Stimulated activated CD8-positive, alpha-beta memory T cell treated with anti-CD3 and anti-CD28 coated beads, Interleukin-2, amount 100 ng/mL, for 48 hours (primary cell): ENCODE measurements around the gene MRM2.

Source experiments
- DNase-seq, 2 donors: peaks; one replicate each; pipeline ENCODE4 v3.0.0-alpha.2; 2020; ENCODE audit warnings: low read depth in 2 of 2

Gene MRM2

GRCh38 chr7:2247141-2247995, 5.4 kb upstream of the MRM2 start:
- no peak for DNase-seq

- no peak for DNase-seq
Observed at GRCh38 chr7:2245883-2246675, 4.1 kb upstream of the MRM2 start.

- no peak for DNase-seq
Observed at GRCh38 chr7:2244404-2244995, 2.5 kb upstream of the MRM2 start.

GRCh38 chr7:2243458-2243857, 1.5 kb upstream of the MRM2 start:
- DNase-seq, result no peak

- DNase-seq, result no peak
Observed at GRCh38 chr7:2242541-2243429, 780 bp upstream of the MRM2 start.

GRCh38 chr7:2239242-2239641, 2.8 kb downstream of the MRM2 start:
- no peak for DNase-seq

GRCh38 chr7:2237109-2237602, 4.8 kb downstream of the MRM2 start:
- no peak for DNase-seq

- no peak for DNase-seq
Observed at GRCh38 chr7:2233926-2234325, 8.1 kb downstream of the MRM2 start.

- peak; percentile 85 for DNase-seq
Observed at GRCh38 chr7:2232766-2233520, 9.1 kb downstream of the MRM2 start, which contains the start of gene MAD1L1. Gene MAD1L1 (minus strand): TSS chr7:2232945. CDS start chr7:2230133, 2,812 bp downstream.

GRCh38 chr7:2231992-2232765, 9.8 kb downstream of the MRM2 start:
- no peak for DNase-seq

GRCh38 chr7:2230882-2231281, 11.1 kb downstream of the MRM2 start:
- DNase-seq, result no peak

GRCh38 chr7:2230226-2230625, 11.8 kb downstream of the MRM2 start:
- DNase-seq, result no peak

- no peak for DNase-seq
Observed at GRCh38 chr7:2229467-2229866, 12.5 kb downstream of the MRM2 start.

GRCh38 chr7:2228921-2229320, 13.1 kb downstream of the MRM2 start:
- no peak for DNase-seq

- DNase-seq, result no peak
Observed at GRCh38 chr7:2227699-2228098, 14.3 kb downstream of the MRM2 start.

- DNase-seq, result no peak
Observed at GRCh38 chr7:2225830-2226229, 16.2 kb downstream of the MRM2 start.

- DNase-seq, result no peak
Observed at GRCh38 chr7:2225336-2225735, 16.7 kb downstream of the MRM2 start.

- no peak for DNase-seq
Observed at GRCh38 chr7:2224934-2225333, 17.1 kb downstream of the MRM2 start.

- DNase-seq, result no peak
Observed at GRCh38 chr7:2224491-2224928, 17.5 kb downstream of the MRM2 start.

- DNase-seq, result no peak
Observed at GRCh38 chr7:2223321-2223720, 18.7 kb downstream of the MRM2 start.
